ENCODE data around the gene CDH15. TPM values are rescaled to one million over a fixed set of nuclear protein-coding genes. Genes with fewer than 3 reads are reported as not detected.

The CDH15 gene
- total RNA-seq, 1 experiment from 2014 or later, result 3.8 TPM

DNA sequence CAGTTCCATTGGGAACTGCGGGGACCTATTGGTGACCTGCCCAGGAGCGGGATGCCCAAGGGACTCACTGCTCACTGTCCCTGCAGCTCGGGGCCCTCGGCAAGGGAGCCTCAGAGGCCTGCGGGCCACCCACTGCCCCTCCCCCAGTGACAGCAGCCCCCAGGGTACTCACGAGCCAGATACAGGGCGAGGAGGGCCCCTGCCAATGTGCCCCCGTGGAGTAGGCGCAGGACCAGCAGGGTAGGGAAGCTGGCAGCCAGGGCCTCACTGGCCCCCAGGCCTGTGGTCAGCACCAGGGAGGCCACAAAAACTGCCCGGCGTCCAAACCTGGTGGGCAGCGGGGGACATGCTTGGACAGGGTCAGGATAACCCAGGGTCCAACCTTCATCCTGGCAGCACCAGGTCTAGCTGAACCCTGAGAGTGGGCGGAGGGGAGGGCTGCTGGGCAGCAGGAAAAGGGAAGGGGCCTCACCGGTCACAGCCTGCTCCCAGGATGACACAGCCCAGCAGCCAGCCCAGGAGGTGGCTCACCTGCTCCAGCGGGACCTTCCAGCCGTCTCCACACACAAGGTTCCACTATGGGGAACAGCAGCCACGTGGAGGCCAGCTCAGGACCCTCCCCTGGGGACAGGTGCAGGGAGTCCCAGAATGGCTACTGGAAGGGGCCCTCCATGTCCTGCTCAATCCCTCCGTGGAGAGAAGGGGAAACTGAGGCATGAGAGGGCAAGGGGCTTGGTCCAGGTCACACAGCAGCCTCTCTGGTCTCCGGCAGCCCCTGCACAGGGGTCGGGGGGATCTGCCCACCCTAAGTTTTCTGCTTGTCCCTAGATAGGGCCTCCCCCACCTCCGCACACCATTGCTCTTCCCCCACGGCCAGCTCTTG, 27.9 kb downstream of the CDH15 start:
- Histone ChIP-seq H2AFZ (ENCODE audit: low read depth, low read length, poor library complexity, severe bottlenecking) (no peak overlapping the region), H3K4me1 (ENCODE audit: control insufficient read depth in 1 of 2, insufficient read depth in 2 of 2, low read length in 2 of 2) (peaks cover 5 to 22% of the 10 kb centered on the region in 2 experiments), H3K9me2 (ENCODE audit: insufficient read depth) (no peaks in the 10 kb centered on the region), H3K4me2 (ENCODE audit: low read length) (peak overlapping the region; percentile 75), H4K20me1 (ENCODE audit: insufficient read depth) (no peaks in the 10 kb centered on the region), H3K9ac (ENCODE audit: low read length) (0 out of 2 replicates have a peak overlapping the region, but pooled peaks have one; percentile 60), H3K27me3 (ENCODE audit: insufficient read depth, low read length) (no peaks in the 10 kb centered on the region), H3K9me3 (ENCODE audit: control insufficient read depth in 1 of 2, insufficient read depth in 1 of 2, low read depth in 1 of 2, low read length in 2 of 2) (no peaks in the 10 kb centered on the region), H3K4me3 (replicated peaks in 1 of 2; ENCODE audit: low read depth in 1 of 2, low read length in 2 of 2) (peak overlapping the region; percentile 53 to 57; a peak in 2 of 4 replicates), H3K36me3 (ENCODE audit: control insufficient read depth in 1 of 2, insufficient read depth in 2 of 2, low read length in 2 of 2) (no peaks in the 10 kb centered on the region), H3K27ac (ENCODE audit: low read depth, low read length) (no peak overlapping the region), H3K79me2 (ENCODE audit: insufficient read depth, low read length) (no peaks in the 10 kb centered on the region)
- ChIA-PET CTCF (interaction anchor here (1.4 kb wide), 1 partner anchor 28 kb away, joined by 3 read pairs; the partner anchor contains the start of gene CDH15), RAD21 (ENCODE audit: low non-redundant PET in 1 of 2, low total read pairs in 2 of 2, uncharacterized antibody in 2 of 2, unreplicated experiment in 2 of 2) (no interaction called here), POLR2A (no interaction called here)
- ATAC-seq, result no peak
- intact Hi-C loops (cut with micrococcal nuclease), result loop anchor here (2.0 kb wide), 1 partner anchor 29 kb away; the partner anchor contains the start of gene CDH15
- BruUV-seq (replicated peaks), result no TSS peak
- no peak for DNase-seq (ENCODE audit: low read depth, low spot score)
- TF ChIP-seq, protein P1, sequence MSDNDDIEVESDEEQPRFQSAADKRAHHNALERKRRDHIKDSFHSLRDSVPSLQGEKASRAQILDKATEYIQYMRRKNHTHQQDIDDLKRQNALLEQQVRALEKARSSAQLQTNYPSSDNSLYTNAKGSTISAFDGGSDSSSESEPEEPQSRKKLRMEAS (IDR thresholded peaks at IDR 0.05), result no peak
- no peak for TF ChIP-seq SRF (IDR thresholded peaks at IDR 0.05; ENCODE audit: low read depth)
- TF ChIP-seq, protein P2, sequence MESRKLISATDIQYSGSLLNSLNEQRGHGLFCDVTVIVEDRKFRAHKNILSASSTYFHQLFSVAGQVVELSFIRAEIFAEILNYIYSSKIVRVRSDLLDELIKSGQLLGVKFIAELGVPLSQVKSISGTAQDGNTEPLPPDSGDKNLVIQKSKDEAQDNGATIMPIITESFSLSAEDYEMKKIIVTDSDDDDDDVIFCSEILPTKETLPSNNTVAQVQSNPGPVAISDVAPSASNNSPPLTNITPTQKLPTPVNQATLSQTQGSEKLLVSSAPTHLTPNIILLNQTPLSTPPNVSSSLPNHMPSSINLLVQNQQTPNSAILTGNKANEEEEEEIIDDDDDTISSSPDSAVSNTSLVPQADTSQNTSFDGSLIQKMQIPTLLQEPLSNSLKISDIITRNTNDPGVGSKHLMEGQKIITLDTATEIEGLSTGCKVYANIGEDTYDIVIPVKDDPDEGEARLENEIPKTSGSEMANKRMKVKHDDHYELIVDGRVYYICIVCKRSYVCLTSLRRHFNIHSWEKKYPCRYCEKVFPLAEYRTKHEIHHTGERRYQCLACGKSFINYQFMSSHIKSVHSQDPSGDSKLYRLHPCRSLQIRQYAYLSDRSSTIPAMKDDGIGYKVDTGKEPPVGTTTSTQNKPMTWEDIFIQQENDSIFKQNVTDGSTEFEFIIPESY (IDR thresholded peaks at IDR 0.05; ENCODE audit: extremely low read depth, insufficient replicate concordance, low read length), result no peak
- TF ChIP-seq ELF1 (IDR thresholded peaks at IDR 0.05; ENCODE audit: borderline replicate concordance, low read depth), result no peak
- no peak for TF ChIP-seq RAD21 (IDR thresholded peaks at IDR 0.05; ENCODE audit: low read depth)
- TF ChIP-seq FOSL1 (IDR thresholded peaks at IDR 0.05; ENCODE audit: low read depth), result no peak
- no peak for TF ChIP-seq POLR2AphosphoS5 (IDR thresholded peaks at IDR 0.05; ENCODE audit: low read depth, low read length)
- no peak for TF ChIP-seq SP1 (IDR thresholded peaks at IDR 0.05; ENCODE audit: low read depth)
- TF ChIP-seq ZNF274 (IDR thresholded peaks at IDR 0.05; ENCODE audit: low read depth, low read length), result no peak
- TF ChIP-seq, protein P3, sequence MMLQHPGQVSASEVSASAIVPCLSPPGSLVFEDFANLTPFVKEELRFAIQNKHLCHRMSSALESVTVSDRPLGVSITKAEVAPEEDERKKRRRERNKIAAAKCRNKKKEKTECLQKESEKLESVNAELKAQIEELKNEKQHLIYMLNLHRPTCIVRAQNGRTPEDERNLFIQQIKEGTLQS (IDR thresholded peaks at IDR 0.05), result no peak
- no peak for TF ChIP-seq CBX3 (IDR thresholded peaks at IDR 0.05; ENCODE audit: low read depth)
- no peak for TF ChIP-seq JUND (IDR thresholded peaks at IDR 0.05)
- TF ChIP-seq, protein P4, sequence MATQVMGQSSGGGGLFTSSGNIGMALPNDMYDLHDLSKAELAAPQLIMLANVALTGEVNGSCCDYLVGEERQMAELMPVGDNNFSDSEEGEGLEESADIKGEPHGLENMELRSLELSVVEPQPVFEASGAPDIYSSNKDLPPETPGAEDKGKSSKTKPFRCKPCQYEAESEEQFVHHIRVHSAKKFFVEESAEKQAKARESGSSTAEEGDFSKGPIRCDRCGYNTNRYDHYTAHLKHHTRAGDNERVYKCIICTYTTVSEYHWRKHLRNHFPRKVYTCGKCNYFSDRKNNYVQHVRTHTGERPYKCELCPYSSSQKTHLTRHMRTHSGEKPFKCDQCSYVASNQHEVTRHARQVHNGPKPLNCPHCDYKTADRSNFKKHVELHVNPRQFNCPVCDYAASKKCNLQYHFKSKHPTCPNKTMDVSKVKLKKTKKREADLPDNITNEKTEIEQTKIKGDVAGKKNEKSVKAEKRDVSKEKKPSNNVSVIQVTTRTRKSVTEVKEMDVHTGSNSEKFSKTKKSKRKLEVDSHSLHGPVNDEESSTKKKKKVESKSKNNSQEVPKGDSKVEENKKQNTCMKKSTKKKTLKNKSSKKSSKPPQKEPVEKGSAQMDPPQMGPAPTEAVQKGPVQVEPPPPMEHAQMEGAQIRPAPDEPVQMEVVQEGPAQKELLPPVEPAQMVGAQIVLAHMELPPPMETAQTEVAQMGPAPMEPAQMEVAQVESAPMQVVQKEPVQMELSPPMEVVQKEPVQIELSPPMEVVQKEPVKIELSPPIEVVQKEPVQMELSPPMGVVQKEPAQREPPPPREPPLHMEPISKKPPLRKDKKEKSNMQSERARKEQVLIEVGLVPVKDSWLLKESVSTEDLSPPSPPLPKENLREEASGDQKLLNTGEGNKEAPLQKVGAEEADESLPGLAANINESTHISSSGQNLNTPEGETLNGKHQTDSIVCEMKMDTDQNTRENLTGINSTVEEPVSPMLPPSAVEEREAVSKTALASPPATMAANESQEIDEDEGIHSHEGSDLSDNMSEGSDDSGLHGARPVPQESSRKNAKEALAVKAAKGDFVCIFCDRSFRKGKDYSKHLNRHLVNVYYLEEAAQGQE (IDR thresholded peaks at IDR 0.05; ENCODE audit: low read depth), result no peak
- TF ChIP-seq CEBPB (IDR thresholded peaks at IDR 0.05; ENCODE audit: low read depth), result no peak
- no peak for TF ChIP-seq EZH2 (IDR thresholded peaks at IDR 0.05)
- TF ChIP-seq SIN3A (IDR thresholded peaks at IDR 0.05; ENCODE audit: low read depth), result no peak
- TF ChIP-seq YY1 (IDR thresholded peaks at IDR 0.05; ENCODE audit: extremely low read depth, insufficient replicate concordance, low read depth, low read length), result no peak
- TF ChIP-seq TCF7L2 (IDR thresholded peaks at IDR 0.05; ENCODE audit: borderline replicate concordance, extremely low read depth, insufficient read depth, insufficient read length), result no peak
- TF ChIP-seq EZH2phosphoT487 (IDR thresholded peaks at IDR 0.05; ENCODE audit: borderline replicate concordance), result no peak

Data from HCT116 (cell line).